HL-60 (cell line): ENCODE measurements around the gene METTL16.

ENCODE experiments used
- GABPA ChIP-seq: IDR thresholded peaks from 2 replicates; pipeline ENCODE4 v1.6.1; 2012; ENCODE audit warnings: low read depth
- POLR2AphosphoS5 ChIP-seq: IDR thresholded peaks from 2 replicates; pipeline ENCODE4 v1.6.1; 2012; ENCODE audit warnings: low read depth
- TF ChIP-seq, protein P1 (sequence below): IDR thresholded peaks from one replicate; pipeline ENCODE4 v1.5.1; 2011; ENCODE audit warnings: low read length, control low read depth, inconsistent platforms; ENCODE audit not compliant: insufficient read depth
- TF ChIP-seq, protein P2 (sequence below): IDR thresholded peaks from 2 replicates; pipeline ENCODE4 v1.6.1; 2012; ENCODE audit warnings: low read depth; ENCODE audit not compliant: insufficient replicate concordance

DNA sequence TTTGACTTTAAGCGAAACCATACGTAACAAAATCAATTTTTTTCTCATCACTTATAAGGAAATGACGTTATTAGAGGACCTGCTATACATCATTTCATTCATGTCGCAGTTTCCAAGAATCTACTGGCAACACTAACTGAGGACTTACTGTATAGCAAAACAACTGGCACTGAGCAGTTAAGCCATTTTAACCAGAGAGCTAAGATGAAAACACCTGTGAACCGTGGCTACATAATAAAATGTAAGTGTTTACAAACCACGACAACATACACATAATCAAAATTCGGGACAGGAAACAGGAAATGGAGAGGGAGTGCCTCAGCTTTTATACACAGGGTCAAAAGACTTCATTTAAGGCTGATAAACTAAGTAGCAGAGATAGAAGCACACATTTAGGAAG is 29.5 kb downstream of the METTL16 start:
- TF ChIP-seq, protein P1, sequence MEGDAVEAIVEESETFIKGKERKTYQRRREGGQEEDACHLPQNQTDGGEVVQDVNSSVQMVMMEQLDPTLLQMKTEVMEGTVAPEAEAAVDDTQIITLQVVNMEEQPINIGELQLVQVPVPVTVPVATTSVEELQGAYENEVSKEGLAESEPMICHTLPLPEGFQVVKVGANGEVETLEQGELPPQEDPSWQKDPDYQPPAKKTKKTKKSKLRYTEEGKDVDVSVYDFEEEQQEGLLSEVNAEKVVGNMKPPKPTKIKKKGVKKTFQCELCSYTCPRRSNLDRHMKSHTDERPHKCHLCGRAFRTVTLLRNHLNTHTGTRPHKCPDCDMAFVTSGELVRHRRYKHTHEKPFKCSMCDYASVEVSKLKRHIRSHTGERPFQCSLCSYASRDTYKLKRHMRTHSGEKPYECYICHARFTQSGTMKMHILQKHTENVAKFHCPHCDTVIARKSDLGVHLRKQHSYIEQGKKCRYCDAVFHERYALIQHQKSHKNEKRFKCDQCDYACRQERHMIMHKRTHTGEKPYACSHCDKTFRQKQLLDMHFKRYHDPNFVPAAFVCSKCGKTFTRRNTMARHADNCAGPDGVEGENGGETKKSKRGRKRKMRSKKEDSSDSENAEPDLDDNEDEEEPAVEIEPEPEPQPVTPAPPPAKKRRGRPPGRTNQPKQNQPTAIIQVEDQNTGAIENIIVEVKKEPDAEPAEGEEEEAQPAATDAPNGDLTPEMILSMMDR = no peak
- TF ChIP-seq GABPA = no peak
- no peak for TF ChIP-seq POLR2AphosphoS5
- TF ChIP-seq, protein P2, sequence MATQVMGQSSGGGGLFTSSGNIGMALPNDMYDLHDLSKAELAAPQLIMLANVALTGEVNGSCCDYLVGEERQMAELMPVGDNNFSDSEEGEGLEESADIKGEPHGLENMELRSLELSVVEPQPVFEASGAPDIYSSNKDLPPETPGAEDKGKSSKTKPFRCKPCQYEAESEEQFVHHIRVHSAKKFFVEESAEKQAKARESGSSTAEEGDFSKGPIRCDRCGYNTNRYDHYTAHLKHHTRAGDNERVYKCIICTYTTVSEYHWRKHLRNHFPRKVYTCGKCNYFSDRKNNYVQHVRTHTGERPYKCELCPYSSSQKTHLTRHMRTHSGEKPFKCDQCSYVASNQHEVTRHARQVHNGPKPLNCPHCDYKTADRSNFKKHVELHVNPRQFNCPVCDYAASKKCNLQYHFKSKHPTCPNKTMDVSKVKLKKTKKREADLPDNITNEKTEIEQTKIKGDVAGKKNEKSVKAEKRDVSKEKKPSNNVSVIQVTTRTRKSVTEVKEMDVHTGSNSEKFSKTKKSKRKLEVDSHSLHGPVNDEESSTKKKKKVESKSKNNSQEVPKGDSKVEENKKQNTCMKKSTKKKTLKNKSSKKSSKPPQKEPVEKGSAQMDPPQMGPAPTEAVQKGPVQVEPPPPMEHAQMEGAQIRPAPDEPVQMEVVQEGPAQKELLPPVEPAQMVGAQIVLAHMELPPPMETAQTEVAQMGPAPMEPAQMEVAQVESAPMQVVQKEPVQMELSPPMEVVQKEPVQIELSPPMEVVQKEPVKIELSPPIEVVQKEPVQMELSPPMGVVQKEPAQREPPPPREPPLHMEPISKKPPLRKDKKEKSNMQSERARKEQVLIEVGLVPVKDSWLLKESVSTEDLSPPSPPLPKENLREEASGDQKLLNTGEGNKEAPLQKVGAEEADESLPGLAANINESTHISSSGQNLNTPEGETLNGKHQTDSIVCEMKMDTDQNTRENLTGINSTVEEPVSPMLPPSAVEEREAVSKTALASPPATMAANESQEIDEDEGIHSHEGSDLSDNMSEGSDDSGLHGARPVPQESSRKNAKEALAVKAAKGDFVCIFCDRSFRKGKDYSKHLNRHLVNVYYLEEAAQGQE = no peak
